ENCODE data around the gene GPR45.

DNA sequence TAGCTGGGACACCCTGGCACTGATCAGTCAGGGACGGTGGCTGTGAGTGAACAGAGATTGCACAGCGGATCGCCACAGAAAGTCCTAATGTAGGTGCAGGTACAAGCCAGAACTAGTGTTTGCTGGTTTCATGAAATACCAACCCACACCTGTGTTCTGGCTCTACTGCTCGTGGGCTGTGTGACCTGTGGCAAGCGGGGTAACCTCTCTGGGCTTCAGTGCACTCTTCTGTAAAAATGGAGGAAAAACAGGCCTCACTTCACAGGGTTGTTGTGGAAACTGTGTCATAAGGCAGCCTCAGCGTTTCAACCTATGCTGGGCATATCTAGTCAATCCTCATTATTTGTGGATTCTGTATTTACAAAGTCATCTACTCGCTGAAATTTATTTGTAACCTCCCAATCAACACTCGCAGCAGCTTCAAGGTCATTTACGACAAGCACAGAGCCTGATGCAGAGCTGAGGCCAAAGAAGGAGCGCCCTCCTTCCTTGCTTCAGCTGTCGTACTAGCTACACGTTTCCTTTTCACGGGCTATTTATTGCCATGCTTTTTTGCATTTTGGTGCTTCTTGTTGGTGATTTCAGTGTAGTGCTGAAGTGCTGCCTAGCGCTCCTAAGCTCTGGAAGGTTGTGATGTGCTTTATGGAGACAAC lies 30.0 kb downstream of the GPR45 start:
- TF ChIP-seq, protein P1, sequence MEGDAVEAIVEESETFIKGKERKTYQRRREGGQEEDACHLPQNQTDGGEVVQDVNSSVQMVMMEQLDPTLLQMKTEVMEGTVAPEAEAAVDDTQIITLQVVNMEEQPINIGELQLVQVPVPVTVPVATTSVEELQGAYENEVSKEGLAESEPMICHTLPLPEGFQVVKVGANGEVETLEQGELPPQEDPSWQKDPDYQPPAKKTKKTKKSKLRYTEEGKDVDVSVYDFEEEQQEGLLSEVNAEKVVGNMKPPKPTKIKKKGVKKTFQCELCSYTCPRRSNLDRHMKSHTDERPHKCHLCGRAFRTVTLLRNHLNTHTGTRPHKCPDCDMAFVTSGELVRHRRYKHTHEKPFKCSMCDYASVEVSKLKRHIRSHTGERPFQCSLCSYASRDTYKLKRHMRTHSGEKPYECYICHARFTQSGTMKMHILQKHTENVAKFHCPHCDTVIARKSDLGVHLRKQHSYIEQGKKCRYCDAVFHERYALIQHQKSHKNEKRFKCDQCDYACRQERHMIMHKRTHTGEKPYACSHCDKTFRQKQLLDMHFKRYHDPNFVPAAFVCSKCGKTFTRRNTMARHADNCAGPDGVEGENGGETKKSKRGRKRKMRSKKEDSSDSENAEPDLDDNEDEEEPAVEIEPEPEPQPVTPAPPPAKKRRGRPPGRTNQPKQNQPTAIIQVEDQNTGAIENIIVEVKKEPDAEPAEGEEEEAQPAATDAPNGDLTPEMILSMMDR (conservative IDR thresholded peaks at IDR 0.05 in 1 of 2, IDR thresholded peaks at IDR 0.05 in 1 of 2; ENCODE audit: extremely low read depth in 1 of 2, insufficient read depth in 1 of 2, low read depth in 1 of 2, low read length in 2 of 2), result no peak
- TF ChIP-seq EZH2 (IDR thresholded peaks at IDR 0.05; ENCODE audit: borderline replicate concordance, low read length), result no peak
